Small intestine (tissue), 7 donors: ENCODE measurements around the gene EGFR. TPM values are rescaled to one million over a fixed set of nuclear protein-coding genes. Genes with fewer than 3 reads are reported as not detected.

Source experiments
- DNase-seq, 2 donors: peaks; one replicate each; pipeline versions ENCODE4 v3.0.0 to v3.0.0-alpha.2; 2013
- FAIRE-seq: peaks from 2 replicates; lab custom pipeline; 2012; peaks lifted over from hg19 to GRCh38; lab: Jason Lieb, UNC
- H3K27ac ChIP-seq, 3 donors: one replicate each; pipeline ENCODE4 v1.5.1; 2013; ENCODE audit warnings: low read length in 2 of 3, mild to moderate bottlenecking in 2 of 3, control low read depth in 1 of 3, inconsistent platforms in 1 of 3, low read depth in 1 of 3, moderate library complexity in 1 of 3
- H3K27me3 ChIP-seq, 3 donors: one replicate each; pipeline ENCODE4 v1.6.1; 2013; ENCODE audit warnings: low read length in 3 of 3, inconsistent platforms in 1 of 3; ENCODE audit not compliant: control insufficient read depth in 3 of 3, insufficient read depth in 3 of 3
- H3K36me3 ChIP-seq, 3 donors: one replicate each; pipeline ENCODE4 v1.6.1; 2013; ENCODE audit warnings: low read length in 3 of 3, inconsistent platforms in 1 of 3, low read depth in 1 of 3, mild to moderate bottlenecking in 1 of 3, moderate library complexity in 1 of 3; ENCODE audit not compliant: control insufficient read depth in 3 of 3, insufficient read depth in 2 of 3
- H3K4me1 ChIP-seq, 3 donors: one replicate each; pipeline ENCODE4 v1.6.1; 2013; ENCODE audit warnings: low read length in 2 of 3, inconsistent platforms in 1 of 3, low read depth in 1 of 3, mild to moderate bottlenecking in 1 of 3, moderate library complexity in 1 of 3; ENCODE audit not compliant: control insufficient read depth in 3 of 3, insufficient read depth in 2 of 3
- H3K4me3 ChIP-seq, 3 donors: one replicate each; pipeline ENCODE4 v1.5.1; 2013; ENCODE audit warnings: low read length in 3 of 3, control low read depth in 1 of 3, inconsistent platforms in 1 of 3, low read depth in 1 of 3, mild to moderate bottlenecking in 1 of 3, moderate library complexity in 1 of 3
- H3K9me3 ChIP-seq, 2 donors: one replicate each; pipeline ENCODE4 v1.6.1; 2013; ENCODE audit warnings: low read depth in 1 of 2, low read length in 1 of 2; ENCODE audit not compliant: control insufficient read depth in 2 of 2, insufficient read depth in 1 of 2
- WGBS, 3 donors: extraction: QIAGEN DNeasy Blood & Tissue Kit; methylation state at CpG; one replicate each; pipeline ENCODE4 v1.1.7; 2013; 5-methylcytosine and 5-hydroxymethylcytosine counted together
- polyA plus RNA-seq, 4 donors: library from polyadenylated mRNA; stranded (reverse) in 3 of 4; unstranded in 1 of 4; fragments of 200-250 nt in 3 of 4; fragments of 120-200 nt in 1 of 4; gene quantifications; one replicate each; pipeline versions ENCODE4 v1.2.1 to v1.2.3, GENCODE V29; 2013
- donor health status: healthy with polysubstance abuse.
- donor health status: control.
- donor health status: control.
- donor health status: Bipolar disorder and iron deficiency.
- donor health status: healthy.

The EGFR gene
- polyA plus RNA-seq, 4 donors = 2.2 to 30.5 (median 6.0) TPM

DNA sequence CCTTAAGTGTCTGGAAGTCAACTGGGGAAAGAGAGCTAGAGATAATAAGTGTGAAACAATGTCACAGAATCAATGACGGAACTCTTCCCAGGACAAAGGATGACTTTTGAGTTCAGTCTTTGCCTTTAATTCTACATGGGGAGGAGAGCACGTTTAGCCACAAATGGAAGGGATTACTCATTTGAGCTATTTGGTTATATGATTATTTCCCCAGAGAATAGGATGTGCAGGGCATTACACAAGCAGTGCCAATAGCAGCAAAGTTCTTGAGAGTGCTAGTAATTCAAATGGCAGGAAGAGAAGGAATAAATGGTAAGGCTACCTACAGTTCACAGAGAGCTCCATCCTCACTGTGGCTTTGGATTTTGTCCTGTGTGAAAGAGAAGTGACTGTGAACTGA, 6.0 kb downstream of the EGFR start:
- no peak for FAIRE-seq
- Histone ChIP-seq H3K27me3 (no peaks in the 10 kb centered on the region), H3K4me1 (peaks cover 0 to 5% (median 0%) of the 10 kb centered on the region in 3 donors), H3K36me3 (peaks cover 0 to 13% (median 0%) of the 10 kb centered on the region in 3 donors), H3K9me3 (no peaks in the 10 kb centered on the region), H3K4me3 (no peak overlapping the region), H3K27ac (no peak overlapping the region)
- 74 to 80% (median 74%) methylated on average over 2 of the region's 2 CpGs for WGBS, 3 donors
- no peak for DNase-seq

DNA sequence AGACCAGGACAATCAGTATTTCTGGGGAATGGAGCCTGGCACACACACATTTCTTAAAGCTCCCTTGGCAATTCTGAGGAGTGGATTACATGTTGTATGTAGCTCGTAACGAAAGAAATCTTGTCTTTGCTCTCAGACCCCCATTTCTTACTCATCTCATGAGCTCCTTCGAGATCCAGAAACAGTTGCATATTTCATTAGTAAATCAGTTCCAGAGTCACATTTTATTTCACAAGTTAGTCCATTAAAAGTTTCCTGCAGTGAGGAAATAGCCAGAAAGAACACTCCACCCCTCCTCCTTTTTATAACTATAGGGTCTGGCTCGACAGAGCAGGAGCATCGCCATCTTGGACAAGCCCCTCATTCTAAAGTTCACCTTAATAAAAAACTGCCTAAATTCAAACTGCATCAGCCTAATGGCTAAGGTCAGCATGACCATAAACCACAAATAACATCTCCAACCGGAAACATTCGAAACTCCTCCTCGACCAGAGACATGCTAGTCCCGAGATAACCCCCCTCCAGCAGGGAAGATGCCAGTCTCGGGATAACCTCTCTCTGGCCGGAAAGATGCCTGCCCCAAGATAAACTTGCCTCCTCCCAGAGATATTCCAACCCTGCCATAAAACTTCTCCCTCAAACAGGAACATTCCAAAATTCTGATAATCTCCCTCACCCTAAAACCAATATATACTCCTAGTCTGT, 7.4 kb downstream of the EGFR start:
- FAIRE-seq (no peak), DNase-seq (no peak)
- Histone ChIP-seq H3K4me1 (peaks cover 0 to 2% (median 0%) of the 10 kb centered on the region in 3 donors), H3K9me3 (no peaks in the 10 kb centered on the region), H3K27me3 (no peaks in the 10 kb centered on the region), H3K4me3 (no peak overlapping the region), H3K36me3 (peaks cover 0 to 11% (median 0%) of the 10 kb centered on the region in 3 donors), H3K27ac (no peak overlapping the region)
- whole genome bisulfite sequencing, 3 donors = 74 to 82% (median 79%) methylated on average over 11 of the region's 11 CpGs

- no peak overlapping the region for H3K27ac ChIP-seq
- no peak for FAIRE-seq
- no peaks in the 10 kb centered on the region for H3K9me3 ChIP-seq
- peaks cover 0 to 6% (median 0%) of the 10 kb centered on the region in 3 donors for H3K4me1 ChIP-seq
- H3K27me3 ChIP-seq = no peaks in the 10 kb centered on the region
- 79 to 88% (median 85%) methylated on average over 4 of the region's 4 CpGs for WGBS, 3 donors
- no peak for DNase-seq
- H3K36me3 ChIP-seq = peaks cover 0 to 9% (median 0%) of the 10 kb centered on the region in 3 donors
- H3K4me3 ChIP-seq = no peak overlapping the region
Measured at GRCh38 chr7:55026867-55027490, 8.2 kb downstream of the EGFR start.

- no peak overlapping the region for H3K4me3 ChIP-seq
- no peak overlapping the region for H3K27ac ChIP-seq
- no peaks in the 10 kb centered on the region for H3K27me3 ChIP-seq
- DNase-seq = no peak
- WGBS, 3 donors = 63 to 76% (median 74%) methylated on average over 3 of the region's 3 CpGs
- H3K9me3 ChIP-seq = no peaks in the 10 kb centered on the region
- FAIRE-seq = no peak
- peaks cover 0 to 6% (median 0%) of the 10 kb centered on the region in 3 donors for H3K4me1 ChIP-seq
- H3K36me3 ChIP-seq = peaks cover 0 to 5% (median 0%) of the 10 kb centered on the region in 3 donors
Measured at GRCh38 chr7:55028011-55028410, 9.2 kb downstream of the EGFR start.

- peaks cover 0 to 8% (median 0%) of the 10 kb centered on the region in 3 donors for H3K4me1 ChIP-seq
Measured at GRCh38 chr7:55030314-55030713, 11.5 kb downstream of the EGFR start.

DNA sequence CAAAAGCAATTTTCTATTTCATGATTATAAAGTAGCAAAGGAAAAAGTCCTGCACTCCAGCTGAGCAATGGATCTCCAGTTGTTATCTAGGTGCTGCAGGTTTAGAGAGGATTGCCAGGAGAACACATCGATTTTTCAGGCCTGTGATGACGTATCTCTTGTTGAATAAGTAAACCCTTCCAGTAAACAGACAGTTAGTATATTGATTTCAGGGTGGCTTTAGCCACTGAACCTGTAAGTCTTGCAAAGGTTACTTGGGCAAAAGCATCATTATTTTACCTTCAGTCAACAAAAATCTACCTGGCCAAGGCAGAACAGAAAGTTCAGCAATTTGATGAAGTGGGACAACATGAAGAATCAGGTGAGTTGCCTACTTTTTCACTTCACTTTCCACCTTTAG, 12.3 kb downstream of the EGFR start:
- H3K9me3 ChIP-seq = no peaks in the 10 kb centered on the region
- 45 to 59% (median 50%) methylated on average over 2 of the region's 2 CpGs for WGBS, 3 donors
- H3K4me1 ChIP-seq = peaks cover 0 to 8% (median 0%) of the 10 kb centered on the region in 3 donors
- no peak overlapping the region for H3K4me3 ChIP-seq
- H3K27ac ChIP-seq = no peak overlapping the region
- H3K36me3 ChIP-seq = peaks cover 0 to 8% (median 0%) of the 10 kb centered on the region in 3 donors
- FAIRE-seq (no peak), DNase-seq (no peak)
- H3K27me3 ChIP-seq = no peaks in the 10 kb centered on the region

More at GRCh38 chr7:55030314-55030713, 11.5 kb downstream of the EGFR start:
- no peaks in the 10 kb centered on the region for H3K9me3 ChIP-seq
- DNase-seq (no peak), FAIRE-seq (no peak)
- H3K27me3 ChIP-seq = no peaks in the 10 kb centered on the region
- H3K4me3 ChIP-seq = no peak overlapping the region
- no peak overlapping the region for H3K27ac ChIP-seq
- 5 to 19% (median 8%) methylated on average over 1 of the region's 1 CpG for WGBS, 3 donors
- H3K36me3 ChIP-seq = peaks cover 0 to 8% (median 0%) of the 10 kb centered on the region in 3 donors

DNA sequence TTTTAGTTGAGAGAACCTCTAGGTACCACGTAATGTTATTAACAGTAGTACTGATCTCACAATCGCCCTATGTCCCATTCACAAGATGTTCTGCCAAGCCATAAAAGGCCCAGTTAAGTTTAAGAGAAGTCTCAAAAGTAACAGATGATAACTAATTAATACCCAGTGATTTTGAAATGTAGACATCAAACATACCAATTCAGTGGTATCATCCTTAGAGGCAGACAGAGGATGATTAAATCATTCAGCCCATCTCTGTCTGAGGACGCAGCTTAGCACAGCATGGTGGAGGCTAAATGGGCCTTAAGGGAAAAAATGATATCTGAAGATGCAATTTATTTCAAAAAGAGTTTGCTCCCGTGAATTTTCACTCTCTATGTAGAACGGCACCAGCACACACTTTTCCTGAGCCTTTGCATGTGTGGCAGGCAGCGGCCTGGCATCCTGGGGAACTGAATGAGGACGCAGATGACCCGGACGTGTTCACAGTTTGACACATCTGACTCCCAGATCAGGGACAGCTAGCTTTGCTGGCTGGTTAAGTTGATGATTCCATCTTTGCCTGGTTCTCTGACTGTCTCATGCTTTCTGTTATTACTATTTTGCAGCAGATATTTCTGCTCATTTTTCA, 13.4 kb downstream of the EGFR start:
- peaks cover 0 to 3% (median 0%) of the 10 kb centered on the region in 3 donors for H3K36me3 ChIP-seq
- no peak overlapping the region for H3K27ac ChIP-seq
- DNase-seq (no peak), FAIRE-seq (no peak)
- WGBS, 3 donors = 91 to 92% (median 91%) methylated on average over 9 of the region's 9 CpGs
- H3K27me3 ChIP-seq = no peaks in the 10 kb centered on the region
- no peaks in the 10 kb centered on the region for H3K9me3 ChIP-seq
- peaks cover 0 to 8% (median 0%) of the 10 kb centered on the region in 3 donors for H3K4me1 ChIP-seq
- H3K4me3 ChIP-seq = no peak overlapping the region

DNA sequence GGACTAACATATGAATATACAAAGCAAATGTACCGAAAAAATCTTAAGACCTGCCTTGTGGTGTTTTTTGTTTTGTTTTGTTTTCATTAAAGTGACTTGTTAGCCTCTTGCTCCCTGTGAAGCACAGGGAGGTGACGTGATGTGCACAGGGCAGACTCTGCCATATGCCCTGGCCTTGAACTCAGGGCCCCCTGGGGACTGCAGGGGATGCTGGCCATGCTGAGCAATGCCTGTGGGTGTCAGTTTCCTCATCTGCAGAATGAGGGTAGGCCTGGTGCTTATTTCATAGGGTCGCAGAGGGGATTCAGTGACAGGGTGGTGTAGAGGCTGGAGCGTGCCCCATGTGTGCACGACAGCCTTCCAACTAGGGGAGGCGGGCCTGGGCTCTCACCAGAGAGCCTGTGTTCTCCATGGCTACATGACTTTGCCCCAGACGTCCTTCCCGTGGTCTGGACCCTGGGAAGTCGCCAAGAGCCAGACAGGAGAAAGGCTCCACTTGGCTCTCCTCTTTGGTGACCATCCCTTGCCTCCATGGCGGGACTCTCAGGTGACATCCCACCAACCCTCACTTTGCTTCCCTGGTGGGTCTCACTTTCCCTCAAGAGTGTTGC, 14.5 kb downstream of the EGFR start:
- Histone ChIP-seq H3K4me3 (no peak overlapping the region), H3K27ac (no peak overlapping the region), H3K27me3 (peaks cover 0 to 2% (median 0%) of the 10 kb centered on the region in 3 donors), H3K36me3 (peaks cover 0 to 9% (median 0%) of the 10 kb centered on the region in 3 donors), H3K4me1 (peaks cover 0 to 8% (median 0%) of the 10 kb centered on the region in 3 donors), H3K9me3 (no peaks in the 10 kb centered on the region)
- WGBS, 3 donors = 85 to 88% (median 85%) methylated on average over 10 of the region's 10 CpGs
- FAIRE-seq = no peak
- no peak for DNase-seq
